AG04450 (cell line): ENCODE measurements around the gene OR2H1. TPM values are rescaled to one million over a fixed set of nuclear protein-coding genes. Genes with fewer than 3 reads are reported as not detected.

ENCODE experiments used
- CTCF ChIA-PET: fragments of 300-600, 350-600 bp; formaldehyde crosslinking; extraction: SDS; loops from one replicate; lab custom pipeline; 2022; ENCODE audit warnings: antibody characterized with exemption, inconsistent platforms; lab: Charles Lee
- POLR2A ChIA-PET: fragments of 350-600 bp; formaldehyde crosslinking; extraction: SDS; loops from one replicate; lab custom pipeline; 2021; ENCODE audit warnings: antibody characterized with exemption, inconsistent platforms; lab: Yijun Ruan, JAX
- DNase-seq: peaks from one replicate; pipeline ENCODE4 v3.0.0-alpha.2; 2011; ENCODE audit warnings: low read depth, low spot score
- H3K27ac ChIP-seq: one replicate; pipeline ENCODE4 v1.5.1; 2012; ENCODE audit warnings: low read depth, low read length, control low read depth
- H3K27me3 ChIP-seq: one replicate; pipeline ENCODE4 v1.6.0; 2012; ENCODE audit warnings: low read length; ENCODE audit not compliant: control insufficient read depth, insufficient read depth
- H3K4me3 ChIP-seq: 2 replicates; pipeline ENCODE4 v1.5.1; 2011; ENCODE audit warnings: mild to moderate bottlenecking, low read depth, low read length, control low read depth
- H3K9me3 ChIP-seq: 2 replicates; pipeline ENCODE4 v1.5.1; 2012; ENCODE audit warnings: low read length; ENCODE audit not compliant: control insufficient read depth, insufficient read depth
- CTCF ChIP-seq: IDR thresholded peaks from 2 replicates; pipeline ENCODE4 v1.5.1; 2011; ENCODE audit warnings: low read depth, low read length, control low read depth, inconsistent platforms
- polyA plus RNA-seq: library from polyadenylated mRNA; depleted of rRNA; stranded (reverse); fragments of >200 nt; gene quantifications from 2 replicates; pipeline ENCODE4 v1.2.3, GENCODE V29; 2011

OR2H1 gene
- polyA plus RNA-seq, 1 experiment = not detected

- POLR2A ChIA-PET = no interaction called here
- Histone ChIP-seq H3K9me3 (peaks cover 4% of the 10 kb centered on the region; the same call in 1 of the 2 replicates), H3K27me3 (no peaks in the 10 kb centered on the region), H3K4me3 (no peak overlapping the region), H3K27ac (no peak overlapping the region)
- DNase-seq = no peak
- TF ChIP-seq CTCF = no peak
- CTCF ChIA-PET = no interaction called here
These were observed 42.7 kb downstream of the OR2H1 start for GRCh38 chr6:29499704-29500103.

- Histone ChIP-seq H3K4me3 (no peak overlapping the region), H3K27me3 (no peaks in the 10 kb centered on the region), H3K9me3 (peaks cover 4% of the 10 kb centered on the region; the same call in 1 of the 2 replicates), H3K27ac (no peak overlapping the region)
- TF ChIP-seq CTCF = no peak
- ChIA-PET CTCF (no interaction called here), POLR2A (no interaction called here)
- DNase-seq = no peak
These were observed 43.6 kb downstream of the OR2H1 start for GRCh38 chr6:29500594-29500993.

GRCh38 chr6:29501106-29501505 lies 44.2 kb downstream of the OR2H1 start:
- H3K4me3 ChIP-seq = no peak overlapping the region
- no peak for TF ChIP-seq CTCF
- H3K27me3 ChIP-seq = no peaks in the 10 kb centered on the region
- POLR2A ChIA-PET = no interaction called here
- no peak overlapping the region for H3K27ac ChIP-seq
- DNase-seq = no peak
- CTCF ChIA-PET = no interaction called here
- H3K9me3 ChIP-seq = peaks cover 4% of the 10 kb centered on the region; the same call in 1 of the 2 replicates

GRCh38 chr6:29502181-29502580 lies 45.2 kb downstream of the OR2H1 start:
- no peak for DNase-seq
- H3K27ac ChIP-seq = no peak overlapping the region
- no peaks in the 10 kb centered on the region for H3K27me3 ChIP-seq
- TF ChIP-seq CTCF = no peak
- CTCF ChIA-PET = no interaction called here
- peaks cover 10% of the 10 kb centered on the region; the same call in 1 of the 2 replicates for H3K9me3 ChIP-seq
- POLR2A ChIA-PET = no interaction called here
- H3K4me3 ChIP-seq = no peak overlapping the region

GRCh38 chr6:29502597-29502996 lies 45.6 kb downstream of the OR2H1 start:
- no peak for TF ChIP-seq CTCF
- no peak overlapping the region for H3K4me3 ChIP-seq
- no peaks in the 10 kb centered on the region for H3K27me3 ChIP-seq
- no peak overlapping the region for H3K27ac ChIP-seq
- H3K9me3 ChIP-seq = peaks cover 10% of the 10 kb centered on the region; the same call in 1 of the 2 replicates
- CTCF ChIA-PET = no interaction called here
- no peak for DNase-seq
- POLR2A ChIA-PET = no interaction called here
